ENCODE measurements around the gene EIF4G3.

DNA sequence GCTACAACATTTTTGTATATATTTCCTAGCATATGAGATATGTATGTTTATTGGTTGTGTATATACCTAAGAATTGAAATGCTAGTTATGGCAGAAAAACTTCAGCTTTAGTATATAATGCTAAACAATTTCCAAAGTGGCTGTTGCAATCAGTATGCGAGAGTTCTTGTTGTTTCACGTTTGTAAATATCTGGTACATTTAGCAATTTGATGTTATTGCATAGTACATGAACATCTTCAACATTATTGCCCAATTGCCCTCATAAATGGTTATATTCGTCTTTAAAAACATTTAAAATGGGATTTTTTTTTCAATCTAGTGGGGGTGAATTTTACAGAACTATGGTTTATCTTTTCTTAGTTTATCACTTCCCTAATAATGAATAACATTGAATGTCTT is 303.4 kb downstream of the EIF4G3 start:
- TF ChIP-seq CTCF (IDR thresholded peaks at IDR 0.05) (no peak), POLR2A (IDR thresholded peaks at IDR 0.05) (no peak)
